ENCODE results near the gene ATP6V0B.

The ATP6V0B gene

DNA sequence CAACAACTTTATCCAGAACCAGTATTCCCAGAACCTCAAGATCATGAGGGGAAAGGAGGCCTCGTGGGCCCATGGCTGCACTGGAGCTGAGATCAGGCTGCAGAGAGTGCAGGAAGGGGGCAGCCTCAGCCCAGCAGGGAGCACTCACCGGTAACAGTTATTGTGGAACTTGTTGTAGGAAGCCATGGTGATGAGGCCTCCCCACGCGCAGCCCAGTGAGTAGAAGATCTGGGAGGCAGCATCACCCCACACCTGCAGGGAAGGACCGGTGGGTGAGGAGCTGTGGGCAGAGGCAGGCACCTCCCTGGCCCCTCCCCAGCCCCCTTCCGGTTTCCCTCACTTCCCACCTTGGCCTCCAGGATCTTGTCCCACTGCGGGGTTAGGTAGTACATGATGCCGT lies 27.4 kb downstream of the ATP6V0B start:
- DNase-seq (ENCODE audit: low read depth, low spot score): no peak

DNA sequence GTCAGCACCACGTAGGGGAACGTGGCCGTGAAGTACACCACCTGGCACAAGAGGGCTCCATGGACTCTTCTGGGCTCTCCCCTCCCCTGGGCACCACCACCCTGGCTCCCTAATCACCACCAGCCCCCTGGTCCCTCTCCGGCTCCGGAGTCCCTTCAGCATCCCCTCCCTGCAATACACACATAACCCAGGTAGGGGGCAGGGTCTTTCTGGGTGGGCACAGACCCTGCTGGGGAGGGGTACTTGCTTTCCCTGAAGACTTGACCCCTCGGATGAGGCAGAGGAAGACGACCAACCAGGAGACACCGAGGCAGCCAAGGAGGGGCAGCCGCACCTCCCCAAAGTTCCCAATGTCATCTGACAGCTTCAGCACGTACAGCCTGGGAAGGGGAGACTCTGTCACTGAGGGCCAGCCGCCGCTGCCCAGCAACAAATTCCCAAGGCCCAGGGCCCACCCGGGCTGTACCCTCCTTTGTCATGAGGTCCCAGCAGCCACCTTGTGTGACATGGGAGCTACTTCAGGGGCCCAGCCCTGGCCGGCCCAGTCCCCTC lies 27.9 kb downstream of the ATP6V0B start:
- DNase-seq (ENCODE audit: low read depth, low spot score): no peak

GRCh38 chr1:44008259-44008658 lies 33.5 kb downstream of the ATP6V0B start:
- no peak for DNase-seq (ENCODE audit: low read depth, low spot score)

DNA sequence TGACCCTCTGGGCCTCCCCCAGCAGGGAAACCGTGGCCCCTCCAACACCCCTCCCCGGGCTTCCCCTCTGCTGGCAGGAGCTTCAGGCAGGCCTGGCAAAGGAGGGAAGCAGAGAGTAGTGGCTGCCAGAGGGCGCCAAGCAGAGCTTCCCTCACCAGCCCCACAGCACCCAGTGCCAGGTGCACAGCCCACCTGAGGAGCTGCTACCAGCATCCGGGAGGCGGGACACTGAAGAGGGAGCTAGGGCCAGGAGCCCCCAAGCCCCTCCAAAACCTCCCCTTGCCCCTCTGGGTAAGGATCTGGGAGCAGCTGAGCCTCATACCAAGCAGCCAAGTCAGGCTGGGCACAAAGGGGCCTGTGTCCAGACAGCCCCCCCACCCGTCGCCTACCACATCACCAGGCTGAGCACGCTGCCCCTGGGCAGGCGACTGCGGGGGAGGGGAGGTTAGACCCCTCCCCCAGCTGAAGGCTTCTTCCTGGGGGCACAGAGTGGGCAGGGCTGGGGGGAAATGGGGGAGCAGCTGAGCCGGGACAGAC lies 36.2 kb downstream of the ATP6V0B start:
- no peak for DNase-seq (ENCODE audit: low read depth, low spot score)

DNA sequence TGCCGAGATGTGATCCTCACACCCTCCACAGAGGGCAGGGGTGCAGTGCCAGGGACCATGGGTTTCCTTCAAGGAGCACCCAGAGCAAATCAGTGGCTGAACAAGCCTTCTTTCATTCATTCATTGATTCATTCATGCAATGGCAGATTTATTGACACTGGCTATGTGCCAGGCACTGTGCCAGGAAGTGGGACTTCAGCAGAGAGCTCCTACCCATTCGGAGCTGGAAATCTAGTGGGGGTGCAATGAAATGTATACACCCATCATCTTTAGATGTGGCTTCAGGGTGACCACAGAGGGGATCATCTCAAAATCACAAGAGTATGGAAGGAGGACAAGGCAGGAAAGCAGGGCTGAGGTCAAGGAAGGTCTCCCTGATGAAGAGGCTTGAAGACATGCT lies 37.6 kb downstream of the ATP6V0B start:
- DNase-seq (ENCODE audit: low read depth, low spot score): no peak

- DNase-seq (ENCODE audit: low read depth, low spot score): no peak
These were observed 38.3 kb downstream of the ATP6V0B start for GRCh38 chr1:44012941-44013609.

DNA sequence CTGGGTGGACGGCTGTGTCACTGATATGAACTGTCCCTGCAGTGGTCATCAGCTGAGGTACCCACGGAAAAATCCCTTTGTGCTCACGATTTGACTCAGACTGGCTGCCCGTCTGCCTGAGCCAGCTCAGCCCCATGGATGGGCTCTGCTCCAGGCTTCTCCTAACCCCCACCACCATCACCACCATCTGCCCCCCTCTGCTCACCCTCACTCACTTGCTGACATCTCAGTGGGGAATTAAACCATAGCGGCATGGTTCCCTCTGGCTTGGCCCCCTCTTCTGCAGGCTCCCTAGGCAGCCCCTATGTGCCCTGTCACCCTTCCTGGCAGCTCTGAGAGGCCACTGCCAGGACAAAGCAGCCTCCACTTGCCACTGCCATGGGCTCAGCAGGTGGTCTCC lies 39.2 kb downstream of the ATP6V0B start:
- no peak for DNase-seq (ENCODE audit: low read depth, low spot score)

- DNase-seq (ENCODE audit: low read depth, low spot score): no peak
These were observed 39.8 kb downstream of the ATP6V0B start for GRCh38 chr1:44014365-44015104.

DNA sequence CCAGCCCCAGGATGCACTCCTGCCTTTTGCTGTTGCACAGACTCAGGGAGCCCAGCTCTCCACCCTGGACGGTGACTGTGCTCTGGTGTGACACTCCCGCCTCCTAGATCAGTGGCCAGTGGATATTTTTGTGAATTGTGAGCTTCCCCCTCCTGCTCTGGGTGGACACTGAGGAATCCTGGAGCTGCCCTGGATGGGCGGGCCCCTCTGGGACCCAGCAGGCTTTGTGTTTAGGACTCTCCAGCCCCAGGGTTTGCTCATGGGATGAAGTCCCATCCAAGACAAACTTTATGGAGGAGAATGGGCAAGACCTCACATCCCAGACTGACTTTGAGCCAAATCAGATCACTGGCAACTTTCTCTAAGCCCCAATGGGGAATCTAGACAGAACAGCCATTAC lies 40.4 kb downstream of the ATP6V0B start:
- DNase-seq (ENCODE audit: low read depth, low spot score): no peak

DNA sequence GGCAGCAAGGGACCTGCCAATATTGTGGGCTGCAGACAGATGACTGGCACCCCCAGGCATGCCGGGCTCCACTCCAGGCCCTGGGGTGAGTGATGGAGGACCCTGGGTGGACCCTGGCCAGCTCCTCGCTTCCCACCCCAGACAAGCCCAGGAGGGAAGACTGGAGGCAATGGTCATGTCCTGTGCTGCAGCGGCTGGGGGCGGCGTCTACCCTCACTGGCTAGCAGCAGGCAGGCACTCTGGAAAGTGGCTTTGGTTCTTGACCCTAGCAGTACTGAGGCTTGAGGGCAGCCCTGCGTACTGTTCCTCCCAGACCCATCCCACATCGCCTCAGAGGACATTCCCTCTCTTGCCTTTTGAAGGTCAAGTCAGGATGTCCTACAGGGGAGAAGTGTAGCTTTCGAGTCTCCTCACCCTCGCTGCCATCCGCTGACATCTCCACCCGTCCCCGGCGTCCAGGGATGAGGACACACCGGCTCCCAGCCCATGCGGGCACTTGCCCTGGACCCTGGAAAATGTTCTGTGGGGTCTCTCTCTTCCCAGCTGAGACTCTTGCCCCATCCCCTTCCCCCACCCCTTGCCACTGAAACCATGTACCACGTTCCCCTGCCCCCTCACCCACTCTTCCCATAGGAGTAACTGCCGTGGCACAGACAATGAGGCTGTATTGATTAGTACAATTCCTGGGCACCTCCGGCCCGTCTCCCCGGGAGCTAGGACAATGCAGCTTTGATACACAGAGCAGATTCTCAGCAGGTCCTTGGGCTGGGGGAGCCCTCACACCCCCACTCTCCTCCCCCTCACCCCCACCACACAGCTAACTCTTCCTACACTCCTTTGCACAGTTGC lies 41.5 kb downstream of the ATP6V0B start:
- DNase-seq (ENCODE audit: low read depth, low spot score): no peak

DNA sequence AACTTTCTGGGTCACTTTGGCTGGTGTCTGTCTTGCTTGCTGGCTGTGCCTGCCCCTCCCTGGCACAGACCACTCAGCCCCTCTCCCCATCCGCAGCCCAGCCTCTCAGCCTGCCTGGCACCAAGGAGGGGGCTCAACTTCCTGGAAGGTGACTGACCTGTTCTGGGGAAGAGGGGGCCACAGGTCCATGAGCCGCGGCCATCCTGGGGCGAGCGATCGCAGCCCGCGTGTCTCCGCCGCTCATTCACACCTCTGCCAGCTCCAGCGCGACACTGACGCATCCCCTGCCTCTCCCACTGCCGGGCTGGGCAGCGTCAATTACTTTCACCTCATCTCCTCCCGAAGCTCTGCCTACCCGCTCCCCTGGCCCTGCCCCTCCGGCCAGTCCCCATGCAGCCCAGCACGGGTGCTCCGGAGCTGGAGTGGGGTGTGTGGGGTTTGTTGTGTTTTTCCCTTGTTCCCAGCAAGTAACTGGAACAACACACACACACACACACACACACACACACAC lies 42.2 kb downstream of the ATP6V0B start:
- no peak for DNase-seq (ENCODE audit: low read depth, low spot score)

DNA sequence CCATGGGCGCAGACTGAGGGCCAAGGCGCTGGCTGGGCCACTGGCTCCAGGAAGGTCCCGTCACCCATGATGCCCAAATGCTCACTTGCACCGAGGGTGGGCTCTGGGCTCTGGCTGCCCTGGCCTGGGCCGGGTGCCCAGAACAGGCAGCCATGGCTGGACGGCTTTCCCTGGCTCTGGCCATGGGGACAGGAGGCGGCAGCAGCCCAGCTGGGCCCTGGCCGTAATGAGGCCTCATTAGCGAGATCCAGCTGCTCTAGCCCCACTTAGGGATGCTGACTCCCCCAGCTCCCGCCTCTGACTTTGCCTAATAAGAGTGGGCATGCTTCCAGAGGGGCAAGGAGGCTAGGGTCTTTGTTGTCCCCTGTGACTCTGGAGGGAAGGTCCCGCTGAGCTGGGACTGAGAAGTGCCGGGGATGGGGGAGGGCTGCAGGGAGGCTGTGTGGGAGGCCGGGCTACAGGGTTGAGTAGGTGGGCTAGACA lies 44.7 kb downstream of the ATP6V0B start:
- DNase-seq (ENCODE audit: low read depth, low spot score): no peak

GRCh38 chr1:44020464-44020863 lies 45.7 kb downstream of the ATP6V0B start:
- DNase-seq (ENCODE audit: low read depth, low spot score): no peak

- no peak for DNase-seq (ENCODE audit: low read depth, low spot score)
These were observed 46.4 kb downstream of the ATP6V0B start for GRCh38 chr1:44021156-44021555.

GRCh38 chr1:44021581-44022321 lies 47.0 kb downstream of the ATP6V0B start:
- DNase-seq (ENCODE audit: low read depth, low spot score): no peak

GRCh38 chr1:44024031-44024902 lies 49.5 kb downstream of the ATP6V0B start:
- no peak for DNase-seq (ENCODE audit: low read depth, low spot score)

DNA sequence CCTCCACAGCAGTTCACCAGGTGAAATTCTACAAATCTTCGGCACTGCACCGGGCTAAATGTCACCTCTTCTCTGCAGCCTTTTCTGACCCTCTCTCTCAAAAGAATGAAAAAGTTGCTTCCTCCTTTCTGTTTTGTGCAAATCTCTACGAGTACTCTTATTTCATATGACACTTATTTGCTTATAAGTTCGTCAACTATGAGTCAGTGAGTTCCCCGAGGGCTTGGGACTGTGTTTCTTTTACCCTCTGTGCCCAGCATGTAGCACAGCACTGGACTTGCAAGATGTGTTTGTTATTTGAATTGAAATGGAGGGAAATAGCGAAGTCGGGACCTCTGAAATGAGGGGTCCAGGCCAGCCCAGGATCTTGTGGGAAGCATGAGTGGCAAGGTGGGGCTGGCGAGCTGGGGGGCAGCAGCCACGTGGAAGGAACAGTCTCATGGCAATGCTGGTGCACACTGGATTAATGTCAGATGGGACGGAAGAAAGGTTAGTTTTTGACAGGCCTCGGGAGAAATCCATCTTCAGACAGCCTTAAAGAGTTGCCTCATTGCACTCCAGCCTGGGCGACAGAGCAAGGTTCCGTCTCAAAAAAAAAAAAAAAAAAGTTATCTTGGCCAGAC lies 50.3 kb downstream of the ATP6V0B start:
- no peak for DNase-seq (ENCODE audit: low read depth, low spot score)

- DNase-seq (ENCODE audit: low read depth, low spot score): no peak
These were observed 51.1 kb downstream of the ATP6V0B start for GRCh38 chr1:44025816-44026215.

DNA sequence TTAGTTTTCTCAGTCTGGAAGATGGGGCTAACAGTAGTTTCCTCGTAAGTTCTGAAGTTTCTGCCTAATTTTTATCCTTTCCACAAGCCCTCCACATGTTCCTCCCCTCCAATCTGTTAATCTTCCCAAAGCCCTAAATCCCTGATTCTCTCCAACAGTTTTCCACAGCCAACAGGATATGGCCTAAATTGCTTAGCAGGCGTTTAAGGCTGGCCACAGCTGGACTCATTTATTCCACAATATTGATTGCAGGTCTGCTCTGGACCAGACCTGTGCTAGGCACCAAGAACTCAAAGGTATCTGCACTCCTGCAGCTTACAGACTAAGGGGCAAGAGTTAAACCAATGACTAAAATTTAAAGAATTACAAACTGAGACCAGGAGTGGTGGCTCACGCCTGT lies 52.6 kb downstream of the ATP6V0B start:
- no peak for DNase-seq (ENCODE audit: low read depth, low spot score)
